ENCODE measurements around the gene GALK2. TPM values are rescaled to one million over a fixed set of nuclear protein-coding genes. Genes with fewer than 3 reads are reported as not detected.

Gene GALK2
- total and polyA plus RNA-seq, 8 donors: 23.1 to 43.1 (median 25.1) TPM

- no peak for TF ChIP-seq CTCF (IDR thresholded peaks at IDR 0.05)
- Histone ChIP-seq H3K36me3 (peaks cover 0 to under 1% of the 10 kb centered on the region in 2 donors), H3K4me3 (no peak overlapping the region), H3K27ac (no peak overlapping the region), H3K27me3 (no peaks in the 10 kb centered on the region), H3K4me1 (no peaks in the 10 kb centered on the region), H3K9me3 (no peaks in the 10 kb centered on the region)
- DNase-seq (no peak), ATAC-seq (peak; percentile 35)
- intact Hi-C loops (cut with DNase I): no loop called here
Observed at GRCh38 chr15:49313650-49314049, 143.6 kb downstream of the GALK2 start.

GRCh38 chr15:49314716-49315115 is 144.7 kb downstream of the GALK2 start:
- H3K4me3 ChIP-seq: no peak overlapping the region
- intact Hi-C loops (cut with DNase I): no loop called here
- no peaks in the 10 kb centered on the region for H3K27me3 ChIP-seq
- H3K4me1 ChIP-seq: peaks cover 0 to 4% of the 10 kb centered on the region in 2 donors
- peak in 1 of 4 donors; percentile 22 for DNase-seq
- peaks cover 0 to 11% of the 10 kb centered on the region in 2 donors for H3K36me3 ChIP-seq
- H3K27ac ChIP-seq: no peak overlapping the region
- ATAC-seq: no peak
- no peaks in the 10 kb centered on the region for H3K9me3 ChIP-seq
- no peak for TF ChIP-seq CTCF (IDR thresholded peaks at IDR 0.05)

- ATAC-seq (no peak), DNase-seq (no peak)
- no peaks in the 10 kb centered on the region for H3K27me3 ChIP-seq
- H3K4me3 ChIP-seq: no peak overlapping the region
- H3K4me1 ChIP-seq: peaks cover 0 to 11% of the 10 kb centered on the region in 2 donors
- peaks cover 0 to 18% of the 10 kb centered on the region in 2 donors for H3K36me3 ChIP-seq
- TF ChIP-seq CTCF (IDR thresholded peaks at IDR 0.05): no peak
- no peak overlapping the region for H3K27ac ChIP-seq
- H3K9me3 ChIP-seq: no peaks in the 10 kb centered on the region
- intact Hi-C loops (cut with DNase I): no loop called here
Observed at GRCh38 chr15:49315391-49315823, 145.4 kb downstream of the GALK2 start.

- TF ChIP-seq CTCF (IDR thresholded peaks at IDR 0.05): no peak
- H3K27me3 ChIP-seq: no peaks in the 10 kb centered on the region
- H3K9me3 ChIP-seq: no peaks in the 10 kb centered on the region
- H3K27ac ChIP-seq: peak overlapping the region; percentile 29 to 38
- intact Hi-C loops (cut with DNase I): no loop called here
- ATAC-seq (peak; percentile 63), DNase-seq (no peak)
- H3K4me1 ChIP-seq: peaks cover 0 to 15% of the 10 kb centered on the region in 2 donors
- H3K36me3 ChIP-seq: peaks cover 0 to 29% of the 10 kb centered on the region in 2 donors
- H3K4me3 ChIP-seq: no peak overlapping the region
Observed at GRCh38 chr15:49320351-49320750, 150.3 kb downstream of the GALK2 start.

GRCh38 chr15:49323207-49323606 is 153.2 kb downstream of the GALK2 start:
- Histone ChIP-seq H3K4me1 (peaks cover 0 to 15% of the 10 kb centered on the region in 2 donors), H3K27me3 (no peaks in the 10 kb centered on the region), H3K4me3 (no peak overlapping the region), H3K36me3 (peaks cover 0 to 29% of the 10 kb centered on the region in 2 donors), H3K27ac (no peak overlapping the region), H3K9me3 (no peaks in the 10 kb centered on the region)
- peak in 1 of 4 donors; percentile 11 for DNase-seq
- intact Hi-C loops (cut with DNase I): no loop called here
- ATAC-seq: peak; percentile 82
- TF ChIP-seq CTCF (IDR thresholded peaks at IDR 0.05): no peak

All from left lung (tissue), 10 donors.